Stimulated activated CD8-positive, alpha-beta memory T cell treated with anti-CD3 and anti-CD28 coated beads, Interleukin-15, amount 100 ng/mL, for 24 hours (primary cell): Measurements from ENCODE around the gene CAND2.

ENCODE experiments used
- DNase-seq: peaks from one replicate; pipeline ENCODE4 v3.0.0-alpha.2; 2020; ENCODE audit warnings: low read depth

Gene CAND2

DNA sequence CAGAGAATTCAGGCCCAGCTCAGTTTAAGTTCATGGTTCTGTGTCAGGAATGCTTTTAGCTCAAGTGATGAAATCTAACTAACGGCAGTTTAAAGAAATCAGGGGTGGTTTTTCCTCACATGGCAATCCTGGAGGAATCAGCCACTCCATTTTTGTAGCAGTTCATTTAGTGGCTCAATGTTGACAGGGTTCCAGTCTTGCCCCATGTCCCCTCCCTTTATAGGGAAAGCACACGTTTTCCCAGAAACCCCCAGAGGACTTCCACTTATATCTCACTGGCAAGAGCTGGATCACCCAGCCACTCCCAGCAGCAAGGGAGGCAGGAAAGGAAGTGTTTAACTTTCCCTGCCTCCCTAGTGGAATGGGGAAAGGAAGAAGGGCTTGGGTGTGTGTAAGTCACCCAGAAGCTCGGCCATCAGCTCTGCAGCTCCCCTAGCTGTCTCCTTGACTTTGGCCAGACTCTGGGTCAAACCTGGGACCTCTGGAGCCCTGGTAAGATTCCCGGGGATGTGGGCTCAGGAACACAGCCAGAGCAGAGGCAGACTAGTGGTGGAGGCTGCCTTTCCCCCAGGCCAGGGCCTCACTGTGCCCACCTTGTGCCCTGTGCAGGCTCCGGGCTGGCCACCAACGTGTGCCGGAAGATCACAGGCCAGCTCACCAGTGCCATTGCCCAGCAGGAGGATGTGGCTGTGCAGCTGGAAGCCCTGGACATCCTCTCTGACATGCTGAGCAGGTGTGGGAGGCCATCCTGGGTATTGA is 11.3 kb downstream of the CAND2 start:
- DNase-seq, result no peak

DNA sequence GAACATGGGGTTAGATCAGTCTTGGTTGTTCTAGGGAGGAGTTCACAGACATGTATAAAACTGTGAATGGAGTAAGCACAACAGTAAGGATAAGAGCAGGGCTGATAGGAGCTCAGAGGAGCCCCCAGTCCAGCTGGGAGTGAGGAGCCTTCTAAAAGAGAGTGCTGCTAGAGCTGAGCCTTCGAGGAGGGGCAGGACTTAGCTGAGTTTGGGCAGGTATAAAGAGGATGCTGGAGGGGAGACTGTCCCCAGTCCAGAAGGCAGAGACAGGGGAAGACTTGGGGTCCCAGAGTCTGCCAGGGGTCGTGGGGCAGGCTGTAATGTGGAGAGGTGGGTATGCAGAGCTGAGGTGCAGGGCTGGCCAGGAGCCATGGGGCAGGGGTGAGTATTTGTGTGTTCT is 12.1 kb downstream of the CAND2 start:
- DNase-seq, result no peak

DNA sequence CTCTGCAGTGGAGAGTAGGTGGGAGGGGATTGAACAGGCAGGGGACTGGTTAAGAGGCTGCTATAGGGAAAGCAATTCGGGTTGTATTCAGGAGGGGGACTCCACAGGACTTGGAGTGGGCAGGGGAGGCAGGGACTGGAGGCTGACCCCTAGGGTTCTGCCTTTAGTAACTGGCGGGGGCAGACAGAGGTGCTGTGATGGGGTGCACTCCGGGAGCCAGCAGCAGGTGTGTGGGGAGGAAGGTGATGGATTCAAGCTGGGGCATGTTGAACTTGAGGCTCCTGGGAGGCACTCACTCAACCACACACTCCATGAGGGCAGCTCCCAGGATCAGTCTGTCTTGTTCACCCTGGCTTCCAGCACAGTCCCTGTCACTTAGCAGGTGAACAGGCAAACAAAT is 12.5 kb downstream of the CAND2 start:
- DNase-seq, result no peak

DNA sequence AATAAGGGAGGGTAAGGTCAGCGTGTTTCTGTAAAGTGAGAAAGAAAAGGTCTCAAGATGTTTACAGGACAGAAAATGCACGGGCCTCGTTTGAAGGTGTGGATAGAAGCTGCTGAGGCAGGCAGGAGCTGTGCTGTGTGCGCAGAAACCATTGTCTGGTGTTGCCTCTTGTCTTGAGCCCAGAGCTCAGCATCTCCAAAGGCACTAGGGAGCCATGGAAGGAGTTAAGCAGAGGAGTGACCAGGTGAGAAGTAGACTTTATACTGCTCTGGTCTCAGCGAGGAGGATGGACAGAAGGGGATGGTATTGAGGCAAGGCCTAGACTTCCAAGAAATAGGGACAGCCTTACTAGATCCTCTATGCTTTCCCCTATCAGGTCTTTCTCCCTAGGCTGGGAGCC is 13.0 kb downstream of the CAND2 start:
- no peak for DNase-seq

DNA sequence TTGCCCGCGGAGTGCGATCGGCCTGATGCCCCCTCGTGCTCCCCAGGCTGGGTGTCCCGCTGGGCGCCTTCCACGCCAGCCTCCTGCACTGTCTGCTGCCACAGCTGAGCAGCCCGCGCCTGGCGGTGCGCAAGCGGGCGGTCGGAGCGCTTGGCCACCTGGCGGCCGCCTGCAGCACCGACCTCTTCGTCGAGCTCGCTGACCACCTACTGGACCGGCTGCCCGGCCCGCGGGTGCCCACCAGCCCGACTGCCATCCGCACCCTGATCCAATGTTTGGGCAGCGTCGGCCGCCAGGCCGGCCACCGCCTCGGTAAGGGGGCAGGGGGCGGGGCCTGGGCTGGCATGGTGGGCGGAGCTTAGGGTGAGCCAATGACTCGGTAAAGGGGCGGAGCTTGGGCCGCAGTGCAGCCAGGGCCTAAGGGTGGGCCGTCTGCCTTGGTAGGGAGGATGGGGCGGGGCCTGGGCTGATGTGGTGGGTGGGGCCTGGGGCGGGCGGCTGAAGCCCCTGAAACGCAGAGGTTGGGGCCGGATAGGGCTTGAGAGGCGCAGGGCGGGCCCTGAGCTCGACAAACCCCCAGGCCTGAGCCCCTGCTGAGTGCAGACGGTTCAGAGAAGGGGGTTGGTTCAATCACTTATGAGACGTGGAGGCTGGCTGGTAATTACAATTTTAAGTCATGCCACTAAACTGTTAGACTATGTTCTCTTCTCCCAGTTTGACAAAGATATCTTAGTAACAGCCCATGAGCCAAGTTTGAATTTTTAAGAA is 13.7 kb downstream of the CAND2 start:
- peak; percentile 90 for DNase-seq

DNA sequence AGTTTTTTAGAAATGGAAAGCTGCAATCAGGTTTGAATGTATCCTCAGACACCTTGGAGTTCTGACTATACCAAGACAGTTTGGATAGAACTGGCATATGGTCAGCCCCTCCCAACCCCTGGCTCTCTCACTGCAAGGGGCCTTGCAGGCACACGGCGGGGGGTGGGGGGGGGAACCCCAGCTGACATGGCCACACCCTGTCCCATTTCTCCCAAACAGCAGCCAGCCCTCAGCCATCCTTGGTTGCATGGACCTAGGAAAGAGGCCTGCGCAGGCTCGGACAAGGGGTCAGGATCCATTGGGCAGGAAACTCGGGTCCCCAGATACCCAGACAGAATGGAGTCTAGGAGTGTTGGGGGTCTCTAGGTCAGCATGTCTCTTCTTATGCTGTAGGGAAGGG is 14.5 kb downstream of the CAND2 start:
- DNase-seq, result no peak

DNA sequence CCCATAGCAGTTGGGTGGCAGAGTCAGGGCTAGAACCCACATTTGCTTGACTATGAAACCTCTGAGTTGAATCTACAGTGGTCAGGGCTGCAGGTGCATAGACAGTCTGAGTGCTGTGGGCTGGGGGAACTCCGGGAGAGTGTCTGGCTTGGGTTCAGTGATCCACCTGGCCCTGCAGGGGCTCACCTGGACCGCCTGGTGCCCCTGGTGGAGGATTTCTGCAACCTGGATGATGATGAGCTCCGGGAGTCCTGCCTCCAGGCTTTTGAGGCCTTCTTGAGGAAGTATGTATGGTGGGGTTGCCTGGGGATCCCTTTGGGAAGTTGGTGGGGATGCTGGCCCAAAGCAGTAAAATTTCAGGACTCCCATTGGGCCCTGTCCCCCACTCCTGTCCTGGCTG is 16.3 kb downstream of the CAND2 start:
- no peak for DNase-seq

GRCh38 chr3:12813967-12814366 is 17.5 kb downstream of the CAND2 start:
- no peak for DNase-seq

- DNase-seq, result no peak
Observed at GRCh38 chr3:12815078-12815477, 18.6 kb downstream of the CAND2 start.

- DNase-seq, result no peak
Observed at GRCh38 chr3:12815719-12816118, 19.2 kb downstream of the CAND2 start.

DNA sequence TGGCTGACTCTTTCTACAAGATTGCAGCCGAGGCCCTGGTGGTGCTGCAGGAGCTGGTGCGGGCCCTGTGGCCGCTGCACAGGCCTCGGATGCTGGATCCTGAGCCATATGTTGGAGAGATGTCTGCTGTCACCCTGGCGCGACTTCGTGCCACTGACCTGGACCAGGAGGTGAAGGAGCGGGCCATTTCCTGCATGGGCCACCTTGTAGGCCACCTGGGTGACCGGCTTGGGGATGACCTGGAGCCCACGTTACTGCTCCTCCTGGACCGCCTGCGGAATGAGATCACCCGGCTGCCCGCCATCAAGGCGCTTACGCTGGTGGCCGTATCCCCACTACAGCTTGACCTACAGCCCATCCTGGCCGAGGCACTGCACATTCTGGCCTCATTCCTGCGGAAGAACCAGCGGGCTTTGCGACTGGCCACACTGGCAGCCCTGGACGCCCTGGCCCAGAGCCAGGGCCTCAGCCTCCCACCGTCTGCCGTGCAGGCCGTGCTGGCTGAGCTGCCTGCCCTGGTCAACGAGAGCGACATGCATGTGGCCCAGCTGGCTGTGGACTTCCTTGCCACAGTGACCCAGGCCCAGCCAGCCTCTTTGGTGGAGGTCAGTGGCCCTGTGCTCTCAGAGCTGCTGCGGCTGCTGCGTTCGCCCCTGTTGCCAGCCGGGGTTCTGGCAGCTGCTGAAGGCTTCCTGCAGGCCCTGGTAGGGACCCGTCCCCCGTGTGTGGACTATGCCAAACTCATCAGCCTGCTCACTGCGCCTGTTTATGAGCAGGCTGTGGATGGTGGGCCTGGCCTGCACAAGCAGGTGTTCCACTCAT is 20.3 kb downstream of the CAND2 start:
- no peak for DNase-seq

DNA sequence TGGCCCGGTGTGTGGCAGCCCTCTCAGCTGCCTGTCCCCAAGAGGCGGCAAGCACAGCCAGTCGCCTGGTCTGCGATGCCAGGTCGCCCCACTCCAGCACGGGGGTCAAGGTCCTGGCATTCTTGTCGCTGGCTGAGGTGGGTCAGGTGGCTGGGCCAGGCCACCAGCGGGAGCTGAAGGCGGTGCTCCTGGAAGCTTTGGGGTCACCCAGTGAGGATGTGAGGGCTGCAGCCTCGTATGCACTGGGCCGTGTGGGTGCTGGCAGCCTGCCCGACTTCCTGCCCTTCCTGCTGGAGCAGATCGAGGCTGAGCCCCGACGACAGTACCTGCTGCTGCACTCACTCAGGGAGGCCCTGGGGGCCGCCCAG is 20.8 kb downstream of the CAND2 start:
- no peak for DNase-seq

- DNase-seq, result no peak
Observed at GRCh38 chr3:12818273-12818672, 21.8 kb downstream of the CAND2 start.

DNA sequence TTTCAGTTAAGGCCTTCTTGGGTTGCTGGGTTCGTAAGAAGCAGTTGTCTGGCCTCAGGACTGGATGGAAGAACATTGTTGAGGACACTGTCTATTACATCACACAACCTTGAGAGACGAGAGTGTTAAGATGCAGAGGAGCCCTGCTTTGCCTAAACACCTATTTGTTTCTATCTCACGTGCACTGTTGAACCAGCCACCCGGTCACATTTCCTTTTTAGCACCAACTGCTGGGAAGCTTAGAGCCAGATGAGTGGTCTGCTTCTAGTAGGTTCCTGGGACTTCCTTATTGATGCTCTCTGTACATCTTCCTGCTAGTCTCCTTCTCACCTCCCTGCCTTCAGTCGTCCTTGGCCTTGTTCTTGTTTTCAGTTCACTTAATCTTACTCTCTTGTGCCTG is 22.3 kb downstream of the CAND2 start:
- no peak for DNase-seq

- DNase-seq, result no peak
Observed at GRCh38 chr3:12822725-12823373, 26.4 kb downstream of the CAND2 start.

DNA sequence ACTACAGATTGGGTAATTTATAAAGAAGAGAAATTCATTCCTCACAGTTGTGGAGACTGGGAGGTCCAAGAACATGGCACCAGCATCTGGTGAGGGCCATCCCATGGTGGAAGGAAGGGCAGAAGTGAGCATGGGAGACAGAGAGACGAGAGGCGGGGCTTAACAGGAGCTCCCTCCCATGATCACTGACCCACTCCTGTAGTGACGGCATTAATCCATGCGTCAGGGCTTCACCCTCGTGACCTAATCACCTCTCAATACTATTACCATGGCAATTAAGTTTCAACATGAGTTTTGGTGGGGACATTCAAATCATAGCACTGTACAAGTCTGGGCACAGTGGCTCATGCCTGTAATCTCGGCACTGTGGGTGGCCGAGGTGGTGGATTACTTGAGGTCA is 27.8 kb downstream of the CAND2 start:
- no peak for DNase-seq

DNA sequence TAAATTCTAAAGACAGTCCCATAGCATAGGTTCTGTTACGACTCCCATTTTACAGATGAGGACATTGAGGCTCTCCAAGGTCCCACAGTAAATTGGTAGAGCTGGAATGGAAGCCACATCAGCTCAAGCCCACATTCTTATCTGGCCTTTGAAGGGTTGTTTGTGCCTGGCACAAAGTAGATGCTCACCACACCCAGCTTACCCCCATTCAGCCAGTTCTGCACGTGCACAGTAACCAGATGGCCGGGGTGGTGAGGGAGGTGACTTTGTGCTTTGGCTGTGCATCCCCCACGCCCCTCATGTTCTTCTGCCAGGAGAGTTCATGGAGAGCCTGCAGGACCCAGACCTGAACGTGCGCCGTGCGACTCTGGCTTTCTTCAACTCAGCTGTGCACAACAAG is 28.7 kb downstream of the CAND2 start:
- DNase-seq, result no peak

DNA sequence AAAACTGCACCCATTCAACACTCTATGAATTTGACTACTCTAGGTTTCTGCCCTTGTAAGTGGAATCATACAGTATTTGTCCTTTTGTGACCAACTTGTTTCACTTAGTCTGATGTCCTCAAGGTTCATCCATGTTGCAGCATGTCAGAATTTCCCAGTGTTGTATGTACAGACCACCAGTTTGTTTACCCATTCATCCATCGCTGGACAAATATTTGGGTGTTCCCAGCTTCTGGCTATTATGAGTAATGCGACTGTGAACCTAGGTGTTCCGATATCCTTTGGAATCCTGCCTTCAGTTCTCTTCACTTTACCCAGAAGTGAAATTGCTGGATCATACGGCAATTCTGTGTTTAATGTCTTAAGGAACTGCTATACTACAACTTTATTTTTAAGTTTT is 32.3 kb downstream of the CAND2 start:
- DNase-seq, result no peak

- DNase-seq, result no peak
Observed at GRCh38 chr3:12829404-12829803, 32.9 kb downstream of the CAND2 start.

GRCh38 chr3:12829886-12830784 is 33.7 kb downstream of the CAND2 start:
- DNase-seq, result no peak

DNA sequence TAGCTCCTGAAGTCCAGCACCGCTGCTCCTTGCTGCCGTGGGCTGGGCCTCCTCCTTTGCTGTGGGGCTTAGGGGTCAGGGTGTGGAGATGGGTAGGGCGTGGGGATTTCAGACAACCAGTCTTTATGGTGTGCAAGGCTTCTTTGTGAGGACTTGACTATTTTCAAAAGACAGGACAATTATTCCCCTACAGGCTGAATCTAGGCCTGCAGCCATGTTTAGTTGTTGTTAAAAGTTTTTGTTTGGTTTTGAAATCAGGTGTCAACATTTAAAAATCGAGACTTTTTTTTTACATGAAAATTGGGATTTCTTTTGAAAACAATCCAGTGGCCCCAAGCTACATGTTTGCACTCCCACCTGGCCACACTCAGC is 34.3 kb downstream of the CAND2 start:
- DNase-seq, result no peak
